NK-92 (cell line): ENCODE results near the gene IPCEF1.
"Not testable (repeated sequence)": the region's sequence is repeated elsewhere in the genome, so short reads cannot be mapped to it uniquely, and the experiment has no call there.

ENCODE experiments used
- DNase-seq: peaks from one replicate; lab custom pipeline; 2025; ENCODE audit not compliant: unreplicated experiment; lab: John Stamatoyannopoulos, UW

Gene IPCEF1

DNA sequence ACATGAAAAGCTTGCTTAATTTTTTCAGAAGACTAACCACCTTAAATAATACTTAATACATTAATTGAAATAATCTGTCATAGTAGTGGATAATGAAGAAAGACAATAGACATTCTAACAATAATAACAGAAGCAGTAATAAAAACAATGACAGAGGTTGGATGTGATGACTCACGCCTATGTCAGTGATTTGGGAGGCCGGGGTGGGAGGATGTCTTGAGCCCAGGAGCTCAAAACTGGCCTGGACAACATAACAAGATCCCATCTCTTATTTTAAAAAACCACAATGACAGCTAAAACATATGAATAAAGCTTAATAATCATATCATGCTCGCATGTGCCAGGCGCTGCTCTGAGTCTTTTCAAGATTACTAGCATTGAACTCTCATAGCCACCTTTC, 105.5 kb downstream of the IPCEF1 start:
- DNase-seq, result no peak

DNA sequence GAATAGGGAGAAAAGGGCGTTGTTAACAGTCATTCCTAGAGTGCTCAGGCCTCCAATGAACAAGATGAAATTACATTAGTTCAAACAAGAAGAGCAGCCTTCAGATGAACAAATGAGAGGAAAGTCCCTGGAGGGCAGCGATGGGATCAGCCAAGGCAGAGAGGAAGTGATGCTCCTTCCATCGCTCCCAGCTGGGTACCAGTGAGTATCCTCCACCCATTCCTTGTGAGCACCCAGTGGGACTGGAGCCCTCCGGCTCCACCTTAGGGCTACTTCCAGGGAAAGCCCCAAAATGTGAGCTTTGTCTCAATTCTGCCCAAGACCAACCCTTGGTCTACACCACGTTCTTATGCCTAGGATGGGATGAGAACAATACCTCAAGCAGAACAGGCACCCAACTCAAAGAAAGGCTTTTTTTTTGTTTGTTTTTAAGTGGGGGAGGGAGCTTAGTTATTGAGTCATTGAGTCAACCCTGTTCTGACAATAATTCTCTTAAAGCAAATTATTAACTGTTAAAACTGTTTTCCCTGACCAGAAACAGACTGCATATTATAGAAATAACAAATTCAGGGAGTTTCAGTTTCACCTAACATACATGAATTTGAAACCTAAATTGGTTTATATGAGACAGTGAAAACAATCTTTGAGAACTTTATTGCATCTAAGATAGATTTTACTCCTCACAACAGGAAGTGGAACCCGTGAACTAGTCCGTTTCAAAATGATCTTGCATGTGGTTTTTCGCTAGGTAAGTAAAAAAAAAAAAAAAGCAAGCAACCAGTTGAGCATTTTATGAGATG, 106.9 kb downstream of the IPCEF1 start:
- DNase-seq, result no peak

DNA sequence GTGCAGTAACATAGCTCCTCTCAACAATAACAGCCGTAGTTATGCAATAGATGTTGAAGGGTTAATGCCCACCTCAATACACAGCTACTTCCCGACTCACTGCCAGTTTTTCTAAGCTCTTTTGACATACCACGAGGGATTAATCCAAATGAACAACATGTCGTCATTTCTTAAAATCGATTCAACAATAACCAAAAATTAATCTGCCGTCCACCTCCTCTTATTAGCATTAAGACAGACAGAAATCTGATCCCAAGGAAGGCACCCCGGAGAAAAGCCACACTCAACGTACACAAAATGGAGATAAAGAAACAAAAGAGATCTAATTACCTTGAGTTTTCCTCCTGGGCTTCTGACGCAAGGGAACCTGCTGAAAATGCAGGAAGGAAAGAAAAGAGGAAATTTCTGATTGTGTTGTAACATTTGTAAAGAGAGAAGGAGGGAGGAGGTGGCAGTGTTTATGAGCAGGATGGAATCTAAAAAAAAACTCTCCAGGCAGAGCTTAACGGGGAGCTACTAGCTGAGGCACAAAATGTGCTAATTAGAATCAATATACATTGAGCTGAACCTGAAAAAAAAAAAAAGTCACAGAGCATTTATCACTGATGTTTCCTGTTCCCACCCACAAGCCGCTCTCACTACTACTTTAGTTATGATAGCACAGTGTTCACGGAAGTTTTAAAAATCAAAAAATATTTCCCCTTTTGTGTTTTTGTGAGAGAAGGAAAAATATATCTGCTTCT, 109.3 kb downstream of the IPCEF1 start:
- no peak for DNase-seq

DNA sequence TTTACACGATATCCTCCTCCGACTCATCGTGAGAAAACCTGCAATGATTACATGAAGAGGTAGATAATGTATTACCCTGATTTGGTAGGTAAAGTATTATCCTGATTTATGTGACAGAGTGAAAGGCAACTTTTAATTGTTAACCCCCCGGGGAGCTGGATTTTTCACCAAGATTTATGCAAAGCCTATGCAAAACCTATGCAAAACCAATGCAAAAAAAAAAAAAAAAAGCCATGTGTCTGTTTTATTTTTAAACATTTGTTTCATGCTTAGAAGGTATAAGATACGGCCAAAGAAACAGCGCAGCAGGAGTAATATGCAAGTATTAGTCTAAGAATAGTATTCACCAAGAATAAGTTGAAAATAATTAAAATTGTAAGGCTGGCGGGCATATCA, 109.9 kb downstream of the IPCEF1 start:
- DNase-seq, result no peak

DNA sequence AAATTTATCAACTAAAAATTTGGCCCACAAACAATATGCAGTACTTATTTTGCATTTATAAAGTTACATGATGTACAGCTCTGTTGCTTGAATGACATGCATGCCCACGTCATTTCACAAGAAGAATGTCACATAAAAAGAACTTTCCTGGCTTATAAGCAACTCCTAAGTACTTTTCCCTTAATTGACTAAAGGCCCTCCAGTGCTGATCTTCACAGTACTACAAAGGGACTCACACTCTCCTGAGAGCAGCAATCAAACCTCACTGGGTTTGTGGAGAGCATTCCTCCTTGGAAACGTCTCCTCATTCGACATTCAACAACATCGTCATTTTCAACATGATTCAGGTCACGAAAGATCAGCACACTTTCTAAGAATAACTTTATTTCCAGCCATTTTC, 111.1 kb downstream of the IPCEF1 start:
- no peak for DNase-seq

DNA sequence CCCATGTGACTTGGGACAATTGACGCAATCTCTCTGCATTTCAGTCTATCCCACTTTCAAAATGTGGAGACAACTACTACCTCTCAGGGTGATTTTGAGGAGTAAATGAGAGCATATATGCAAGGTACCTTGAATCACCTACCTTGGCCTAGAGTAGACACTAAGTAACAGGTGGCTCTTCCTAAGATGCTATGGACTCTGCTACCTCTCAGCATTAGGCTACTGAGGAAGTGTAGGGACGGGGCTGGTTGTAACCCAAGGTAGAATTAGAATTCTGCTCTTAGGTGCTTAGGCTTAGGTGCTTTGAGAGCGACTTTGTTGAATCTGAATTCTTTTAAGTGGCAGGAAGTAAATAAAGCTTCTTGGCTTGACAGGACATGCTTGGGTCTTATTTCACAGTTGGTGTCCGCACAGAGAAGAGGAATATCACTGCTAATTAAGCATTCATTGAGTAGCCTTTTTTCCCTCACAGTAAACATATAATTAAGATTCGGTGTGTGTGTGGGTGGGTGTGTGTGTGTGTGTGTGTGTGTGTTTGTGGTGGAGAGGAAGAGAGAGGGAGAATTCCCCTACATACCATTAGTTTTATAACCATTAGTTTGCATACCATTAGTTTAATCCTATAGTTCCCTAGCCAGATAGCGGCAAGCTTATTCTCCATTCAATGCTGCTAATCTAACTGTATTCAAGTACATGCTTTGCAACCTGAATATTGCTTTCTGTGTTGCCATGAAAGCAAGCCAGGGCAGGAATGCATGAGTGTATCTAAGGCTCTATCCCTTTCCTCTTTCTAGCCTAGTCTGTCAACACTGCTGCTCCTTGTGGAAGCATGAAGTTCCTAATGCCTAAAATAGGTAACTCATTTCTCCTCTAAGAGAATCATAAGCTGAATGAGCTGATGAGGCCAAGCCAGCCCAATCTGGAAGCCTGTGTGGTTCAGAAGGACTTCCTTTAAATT, 112.5 kb downstream of the IPCEF1 start:
- DNase-seq, result no peak

DNA sequence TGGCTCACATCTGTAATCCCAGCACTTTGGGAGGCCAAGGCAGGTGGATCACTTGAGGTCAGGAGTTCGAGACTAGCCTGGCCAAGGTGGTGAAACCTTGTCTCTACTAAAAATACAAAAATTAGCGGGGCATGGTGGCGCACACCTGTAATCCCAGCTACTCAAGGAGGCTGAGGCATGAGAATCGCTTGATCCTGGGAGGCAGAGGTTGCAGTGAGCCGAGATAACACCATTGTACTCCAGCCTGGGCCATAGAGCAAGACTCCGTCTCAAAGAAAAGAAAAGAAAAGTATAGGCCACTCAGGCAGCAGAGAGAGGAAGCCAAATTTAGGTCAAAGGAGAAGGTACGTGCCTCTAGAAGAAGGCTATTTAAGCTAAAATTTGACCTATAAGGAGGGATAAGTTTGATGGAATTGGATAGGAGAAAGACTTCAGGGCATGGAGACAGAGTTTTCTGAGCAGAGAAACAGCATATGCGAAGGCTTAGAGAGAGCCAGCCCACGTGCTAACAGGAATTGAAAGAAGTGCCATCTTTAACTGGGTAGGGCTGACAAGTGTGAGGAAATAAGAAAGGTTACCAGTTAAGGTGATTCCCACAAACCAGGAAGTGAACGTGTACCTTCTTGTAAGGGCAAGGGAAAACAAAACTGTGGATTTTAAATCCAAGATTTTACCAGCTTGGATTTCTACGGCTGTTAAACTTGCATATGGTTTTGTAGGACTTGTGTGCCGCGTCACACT, 113.8 kb downstream of the IPCEF1 start:
- DNase-seq, result no peak

DNA sequence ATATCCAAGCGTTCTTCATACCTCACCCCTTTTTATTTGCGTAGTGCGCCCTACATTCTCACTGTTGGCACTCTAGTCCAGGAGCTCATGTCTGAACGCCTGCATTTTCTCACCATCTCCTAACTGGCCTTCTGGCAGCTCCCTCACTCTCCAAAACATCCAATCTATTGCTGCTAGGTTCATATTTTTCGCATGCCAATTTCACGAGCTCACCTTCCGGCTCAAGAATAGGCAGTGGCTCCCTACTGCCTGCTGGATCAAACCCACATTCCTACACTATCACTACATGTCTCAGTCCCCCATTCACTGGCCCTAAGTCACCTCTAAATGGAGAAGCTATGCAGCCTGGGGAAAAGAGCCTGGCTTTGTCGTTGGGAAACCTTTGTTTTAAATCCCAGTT, 115.0 kb downstream of the IPCEF1 start:
- DNase-seq, result no peak

DNA sequence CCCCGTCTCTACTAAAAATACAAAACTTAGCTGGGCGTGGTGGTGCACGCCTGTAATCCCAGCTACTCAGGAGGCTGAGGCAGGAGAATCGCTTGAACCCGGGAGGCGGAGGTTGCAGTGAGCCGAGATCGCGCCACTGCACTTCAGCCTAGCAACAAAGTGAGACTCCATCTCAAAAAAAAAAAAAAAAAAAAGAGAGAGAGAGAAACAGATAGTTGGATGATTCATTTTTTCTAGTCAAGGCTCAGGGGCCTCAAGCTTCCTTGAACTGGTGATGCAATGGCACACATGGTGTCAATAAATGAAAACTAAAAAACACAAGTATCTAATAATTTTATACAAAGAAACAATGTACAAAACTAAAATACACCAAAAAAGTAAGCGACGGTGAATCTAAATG, 115.5 kb downstream of the IPCEF1 start:
- DNase-seq, result not testable (repeated sequence)

DNA sequence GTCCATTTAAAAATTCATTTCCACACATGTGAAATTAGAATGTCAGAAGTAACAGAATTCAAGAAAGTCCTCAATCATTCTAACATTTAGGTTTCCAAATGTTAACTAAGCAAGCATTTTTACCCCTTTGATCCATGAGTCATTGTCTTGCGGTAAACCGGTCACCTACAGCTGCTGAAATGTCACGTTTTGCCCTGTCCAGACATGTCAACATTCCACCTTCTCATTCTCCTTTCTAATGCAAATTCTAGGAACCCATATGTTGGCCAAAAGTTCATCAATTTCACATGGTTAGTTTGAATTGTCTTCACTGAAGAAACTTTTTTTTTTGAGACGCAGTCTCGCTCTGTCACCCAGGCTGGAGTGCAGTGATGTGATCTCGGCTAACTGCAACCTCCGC, 117.2 kb downstream of the IPCEF1 start:
- no peak for DNase-seq

DNA sequence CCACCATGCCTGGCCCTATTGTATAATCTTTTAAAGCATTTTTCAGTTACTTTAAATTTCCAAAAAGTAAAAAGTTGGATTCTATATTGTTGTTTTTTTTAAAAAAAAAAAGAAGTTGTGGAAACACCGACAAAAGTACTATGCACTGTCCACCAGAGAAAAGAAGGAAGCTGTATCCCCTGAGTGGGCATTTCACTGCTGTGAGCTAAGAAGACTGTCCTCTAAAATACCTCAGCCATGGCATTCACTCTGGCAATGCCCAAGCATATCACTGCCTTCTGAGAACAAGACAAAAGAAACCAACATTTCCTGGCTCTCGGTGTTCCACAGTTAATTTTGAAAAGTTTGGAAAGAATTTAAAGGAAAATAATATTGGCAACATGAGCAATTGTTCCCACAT, 117.8 kb downstream of the IPCEF1 start:
- DNase-seq, result no peak

DNA sequence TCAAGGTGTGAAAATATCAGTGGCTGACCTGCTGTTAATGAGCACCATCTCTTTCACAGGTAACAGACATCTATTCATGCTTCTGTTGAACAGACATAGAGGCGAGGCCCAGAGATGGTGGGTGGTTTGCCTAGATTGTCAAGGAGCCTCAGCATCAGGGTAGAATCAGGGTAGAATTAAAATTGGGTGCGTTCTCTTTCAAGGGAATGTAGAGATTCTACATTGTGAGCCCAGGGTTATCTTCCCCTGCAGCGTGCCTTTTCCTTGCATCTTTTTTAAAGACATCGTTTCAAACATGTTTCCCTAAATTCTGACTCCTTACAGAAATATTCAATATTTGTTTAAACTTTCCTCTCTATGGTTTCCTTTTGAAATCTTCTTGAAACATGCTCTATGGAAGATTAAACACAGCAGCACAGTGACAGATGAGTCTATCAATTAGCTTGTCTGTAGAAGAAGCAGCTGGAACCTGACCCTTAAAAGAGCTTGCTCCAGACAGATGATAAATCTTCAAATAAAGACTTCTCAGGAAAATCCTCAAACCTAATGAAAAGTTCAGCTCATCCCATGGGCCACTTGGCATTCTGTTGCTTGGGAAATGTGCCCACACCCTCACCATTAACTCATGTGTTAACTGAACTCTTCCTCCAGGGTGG, 119.8 kb downstream of the IPCEF1 start:
- no peak for DNase-seq

DNA sequence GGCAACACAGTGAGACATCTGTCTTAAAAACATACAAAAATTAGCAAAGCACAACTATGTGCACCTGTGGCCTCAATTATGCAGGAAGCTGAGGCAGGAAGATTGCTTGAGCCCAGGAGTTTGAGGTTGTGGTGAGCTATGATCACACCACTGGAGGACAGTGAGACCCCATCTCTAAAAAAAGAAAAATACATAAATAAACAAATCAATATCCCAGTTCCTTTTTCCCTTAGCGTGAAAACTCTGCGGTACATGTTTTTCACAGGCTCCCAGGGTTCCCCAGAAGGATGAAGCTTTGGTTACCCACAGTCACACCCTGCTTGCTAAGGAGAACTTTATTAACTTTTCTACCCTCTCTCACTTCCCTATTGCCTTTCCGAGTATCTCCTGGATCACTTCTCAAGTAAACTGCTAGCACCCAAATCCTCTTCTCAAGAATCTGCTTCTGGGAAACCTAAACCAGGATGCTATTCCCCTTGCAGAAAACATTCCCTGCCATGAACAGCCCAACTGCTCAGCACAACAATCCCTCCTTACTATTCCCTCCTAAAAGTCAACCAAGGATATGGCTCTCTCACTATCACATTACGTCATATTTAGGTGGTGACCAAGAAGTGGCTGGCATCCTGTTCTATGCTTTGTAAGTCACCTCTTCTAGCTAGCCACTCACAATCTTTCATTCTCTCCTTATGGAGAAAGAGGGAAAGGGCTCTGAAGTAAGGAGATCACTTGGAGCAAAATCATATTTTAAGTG, 122.4 kb downstream of the IPCEF1 start:
- no peak for DNase-seq

DNA sequence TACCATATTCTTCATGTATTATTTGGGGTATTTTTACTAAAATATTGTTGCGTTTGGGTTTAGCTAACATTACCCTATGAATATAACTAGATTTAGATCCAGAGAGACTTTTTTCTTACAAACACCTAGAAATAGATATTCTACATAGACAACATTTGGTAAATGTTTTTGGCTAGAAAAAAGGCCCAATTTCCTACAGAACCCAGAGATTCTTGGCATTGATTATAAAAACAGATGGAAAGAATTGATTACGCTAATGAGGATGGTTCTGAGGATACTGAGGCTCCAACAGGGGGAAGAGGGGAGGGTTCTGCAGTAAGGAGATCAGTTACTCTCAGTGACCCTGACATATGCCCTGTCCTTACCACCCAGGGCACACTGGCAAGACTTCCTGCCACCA, 123.2 kb downstream of the IPCEF1 start:
- no peak for DNase-seq

DNA sequence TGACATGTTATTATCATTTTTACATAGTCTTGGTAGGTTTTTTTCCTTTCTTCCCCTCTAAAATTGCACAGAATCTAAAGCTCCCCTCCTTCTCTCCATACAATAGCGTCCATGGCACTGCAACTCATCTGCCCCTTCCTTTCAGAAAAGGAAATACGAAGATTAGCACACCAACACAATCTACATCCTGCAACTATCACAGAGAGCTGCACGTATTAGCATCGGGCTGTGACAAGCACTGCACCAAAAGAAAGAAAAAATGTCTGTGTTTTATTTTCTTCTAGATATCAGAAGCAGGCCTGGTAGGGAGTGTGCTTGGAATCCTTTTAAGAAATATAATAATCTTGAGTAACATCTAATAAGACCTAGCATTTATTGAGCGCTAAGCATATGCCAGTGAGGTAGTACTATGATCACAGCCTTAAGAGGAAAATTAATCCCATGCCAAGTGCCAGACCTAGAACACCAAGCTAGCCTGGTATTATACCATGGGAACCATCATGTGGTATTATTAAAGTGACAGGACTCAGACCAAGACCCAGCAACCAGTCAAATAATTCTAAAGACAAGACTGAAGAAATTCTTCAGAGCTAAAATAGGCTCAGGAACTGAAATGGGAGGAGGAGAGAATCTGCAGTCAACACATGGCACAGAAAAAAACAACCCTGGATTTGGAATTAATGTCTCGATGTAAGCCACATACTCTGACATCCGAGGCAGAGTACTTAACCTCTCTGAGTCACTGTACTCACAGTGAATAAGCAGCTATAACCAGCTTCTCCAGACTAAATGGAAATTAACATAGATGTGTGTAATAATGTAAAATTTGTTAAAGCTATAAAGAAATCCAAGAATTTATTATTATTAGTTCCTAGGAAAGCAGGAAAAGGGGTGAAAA, 124.3 kb downstream of the IPCEF1 start:
- DNase-seq, result no peak

DNA sequence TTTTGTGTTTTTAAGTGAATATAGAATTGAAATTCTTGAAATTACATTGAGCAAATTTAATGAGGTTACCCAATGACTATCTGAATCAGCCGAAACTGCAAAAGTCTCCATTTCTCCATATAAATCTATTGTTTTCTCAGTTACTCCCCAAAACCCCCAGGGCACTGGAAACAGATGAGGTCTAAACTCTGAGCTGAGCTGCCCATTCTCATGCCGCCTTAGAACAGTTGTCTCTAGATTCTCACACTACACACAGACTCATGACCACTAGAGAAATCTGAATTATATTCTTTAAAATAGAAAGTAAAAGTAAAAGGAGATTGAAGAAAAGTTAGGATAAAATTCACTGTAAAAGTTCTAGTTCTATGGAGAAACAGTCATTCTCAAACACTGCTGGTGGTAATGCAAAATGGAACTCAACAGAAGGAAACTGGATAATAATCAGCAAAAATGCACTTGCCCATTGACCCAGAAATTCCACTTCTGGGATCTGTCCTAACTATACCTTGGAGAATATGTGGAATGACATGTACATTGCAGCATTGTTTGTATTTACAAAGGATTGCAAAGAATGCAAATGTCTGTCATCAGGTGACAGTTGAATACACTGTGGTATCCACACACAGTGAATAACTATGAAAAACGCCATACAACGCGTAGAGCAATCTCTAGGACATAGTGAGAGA, 125.5 kb downstream of the IPCEF1 start:
- DNase-seq, result no peak

DNA sequence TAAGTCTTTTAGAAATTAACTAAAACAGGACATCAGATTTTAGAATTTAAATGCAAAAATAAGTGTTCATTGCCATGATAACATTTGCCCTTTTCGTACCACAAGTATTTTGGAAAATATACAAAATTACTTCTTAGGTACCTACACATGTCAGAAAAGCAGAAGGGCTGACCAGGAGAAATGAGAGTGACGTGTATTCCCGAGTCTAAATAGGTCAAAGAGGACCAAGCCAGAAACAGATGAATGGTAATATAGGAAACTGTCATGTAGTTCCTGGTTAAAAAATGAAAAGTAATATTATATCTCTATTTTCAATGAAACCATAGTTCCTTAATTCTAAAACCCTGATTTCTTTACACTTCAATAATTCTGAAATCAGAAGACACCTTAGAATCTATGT, 126.2 kb downstream of the IPCEF1 start:
- DNase-seq, result no peak

DNA sequence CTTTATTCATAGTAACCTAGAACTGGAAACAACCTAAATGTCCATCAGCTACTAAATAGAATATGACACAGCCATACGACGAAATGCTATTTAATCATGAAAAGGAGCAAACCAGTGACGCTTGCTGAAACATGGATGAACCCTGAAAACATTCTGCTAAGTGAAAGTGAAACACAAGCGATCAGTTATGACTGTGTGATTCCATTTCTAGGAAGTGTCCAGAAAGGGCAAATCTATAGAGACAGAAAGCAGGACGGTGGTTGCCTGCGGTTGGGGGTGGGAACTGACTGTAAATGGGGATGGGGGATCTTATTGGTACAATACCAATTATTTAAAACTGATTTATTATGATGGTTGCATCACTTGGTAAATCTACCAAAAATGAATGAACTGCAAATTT, 126.8 kb downstream of the IPCEF1 start:
- DNase-seq, result no peak
